HG03196 (cell line): ENCODE results near the gene RGS11.
"Not testable (repeated sequence)": the region's sequence is repeated elsewhere in the genome, so short reads cannot be mapped to it uniquely, and the experiment has no call there.

Experiments used
- ATAC-seq: cut with Tn5 transposase; IDR thresholded peaks from one replicate; pipeline ENCODE4 v1.9.1; 2021; ENCODE audit not compliant: unreplicated experiment

The RGS11 gene

DNA sequence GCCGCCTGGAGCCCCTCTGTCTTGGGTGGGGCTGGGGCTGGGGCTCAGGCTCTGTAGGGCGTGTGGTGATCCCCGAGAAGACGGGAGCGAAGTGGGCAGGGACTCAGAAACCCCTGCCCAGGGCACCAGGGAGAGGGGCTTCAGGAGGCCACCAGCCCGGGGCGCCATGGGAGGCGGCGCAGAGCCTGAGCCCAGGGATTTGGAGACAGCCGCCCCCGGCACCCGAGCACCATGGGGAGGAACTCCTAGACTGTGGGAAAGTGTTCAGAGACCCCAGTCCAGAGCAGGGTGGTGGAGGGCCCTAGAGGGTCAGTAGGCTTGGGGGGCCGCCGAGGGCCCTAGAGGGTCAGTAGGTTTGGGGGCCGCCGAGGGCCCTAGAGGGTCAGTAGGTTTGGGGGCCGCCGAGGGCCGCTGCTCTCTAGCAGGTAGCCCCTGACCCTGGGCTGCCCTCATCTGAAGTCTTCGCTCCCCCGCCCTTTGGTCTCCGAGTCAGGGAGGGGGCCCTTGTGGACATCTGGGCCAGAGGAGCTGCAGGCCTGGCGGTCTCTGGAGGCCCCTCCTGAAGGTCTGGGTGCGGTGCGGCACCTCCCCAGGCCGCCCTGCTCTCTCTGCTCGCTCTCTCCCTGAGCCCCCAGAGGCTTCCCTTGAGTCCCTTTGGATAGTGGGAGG, 5.4 kb upstream of the RGS11 start:
- no peak for ATAC-seq

DNA sequence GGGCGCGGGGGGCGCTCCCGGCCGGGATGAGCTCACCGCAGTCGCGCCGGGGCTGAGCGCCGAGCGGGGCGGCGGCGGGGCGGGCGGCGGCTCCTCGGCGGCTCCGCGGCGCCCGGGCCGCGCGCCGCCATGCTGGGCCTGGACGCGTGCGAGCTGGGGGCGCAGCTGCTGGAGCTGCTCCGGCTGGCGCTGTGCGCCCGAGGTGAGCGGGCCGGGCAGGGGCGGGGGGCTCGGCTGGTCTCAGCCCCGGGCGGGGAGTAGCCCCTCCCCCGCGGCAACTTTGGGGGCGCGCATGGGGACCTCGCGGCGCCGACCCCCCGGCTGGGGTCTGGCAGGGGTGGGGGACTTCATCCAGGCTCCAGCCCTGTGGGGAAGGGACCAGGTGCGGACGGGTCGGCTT, 4.8 kb upstream of the RGS11 start, which contains the start of gene ARHGDIG:
TSS of gene ARHGDIG (plus strand) at position 40 of the 400 bp plus-strand sequence. CDS start at position 130, 90 bp downstream.
- ATAC-seq: no peak

DNA sequence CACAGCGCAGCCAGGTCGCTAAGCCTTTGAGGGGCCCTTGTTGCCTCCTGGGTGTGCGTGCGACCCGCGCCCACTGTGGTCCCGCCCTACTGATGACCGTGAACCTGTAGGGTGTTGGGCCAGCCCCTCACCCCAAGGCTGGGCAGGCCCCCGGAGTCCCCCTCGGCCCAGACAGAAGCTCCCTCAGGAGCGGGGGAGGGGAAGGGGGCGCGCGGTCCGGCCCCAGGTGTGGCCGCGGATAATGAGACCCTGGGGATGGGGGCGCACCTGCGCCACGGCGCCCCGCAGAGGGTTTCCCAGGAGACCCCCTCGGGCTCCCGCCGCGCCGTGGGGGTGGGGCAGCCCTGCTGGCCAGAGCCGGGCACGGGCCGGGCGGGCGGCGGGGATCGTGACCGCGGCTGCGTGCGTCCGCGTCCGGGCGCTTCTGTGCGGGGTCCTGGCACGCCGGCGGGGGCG, 4.3 kb upstream of the RGS11 start:
- ATAC-seq: no peak

DNA sequence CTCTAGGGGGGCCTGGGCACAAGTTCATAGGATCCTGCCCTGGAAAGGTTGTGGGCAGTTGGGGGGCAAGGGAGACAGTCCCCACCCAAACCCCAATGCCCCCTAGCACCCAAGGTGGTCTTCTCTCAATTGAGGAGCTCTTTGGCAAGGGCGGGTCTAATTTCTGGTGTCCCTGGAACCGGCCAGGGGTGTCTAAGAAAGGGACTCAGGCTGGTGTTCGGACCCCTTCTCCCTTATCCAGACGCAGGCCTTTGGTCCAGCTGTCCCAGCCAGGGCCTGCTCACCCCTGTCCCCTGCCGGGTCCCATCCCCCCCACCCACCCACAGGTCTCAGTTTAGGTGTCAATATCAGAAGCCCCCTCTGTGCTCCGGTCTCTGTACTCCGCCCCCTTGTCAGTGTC, 3.8 kb upstream of the RGS11 start:
- ATAC-seq: no peak

DNA sequence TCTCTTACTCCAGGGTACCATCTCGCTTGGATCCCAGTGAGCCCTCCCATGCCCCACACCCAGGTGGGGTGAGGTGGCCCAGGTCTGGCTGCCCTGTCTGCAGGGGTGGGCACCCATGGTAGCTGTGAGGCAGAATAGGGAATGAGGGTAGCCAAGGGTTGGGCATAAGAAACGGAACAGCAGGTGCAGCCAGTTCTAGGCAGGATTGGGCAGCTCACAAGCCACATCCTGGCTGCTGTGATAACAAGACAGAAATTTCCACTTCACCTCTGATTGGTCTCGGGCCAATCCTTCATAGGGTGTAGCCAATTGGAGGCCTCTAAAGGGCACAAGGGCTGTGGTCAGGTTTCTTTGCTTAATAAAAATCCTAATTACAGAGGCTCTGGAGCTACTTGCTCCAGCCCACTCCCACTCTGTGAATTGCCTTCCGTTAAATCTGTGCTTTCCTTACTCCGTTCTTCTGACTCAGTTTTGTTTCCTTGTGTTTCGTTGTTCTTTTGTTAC, 3.2 kb upstream of the RGS11 start:
- no peak for ATAC-seq

DNA sequence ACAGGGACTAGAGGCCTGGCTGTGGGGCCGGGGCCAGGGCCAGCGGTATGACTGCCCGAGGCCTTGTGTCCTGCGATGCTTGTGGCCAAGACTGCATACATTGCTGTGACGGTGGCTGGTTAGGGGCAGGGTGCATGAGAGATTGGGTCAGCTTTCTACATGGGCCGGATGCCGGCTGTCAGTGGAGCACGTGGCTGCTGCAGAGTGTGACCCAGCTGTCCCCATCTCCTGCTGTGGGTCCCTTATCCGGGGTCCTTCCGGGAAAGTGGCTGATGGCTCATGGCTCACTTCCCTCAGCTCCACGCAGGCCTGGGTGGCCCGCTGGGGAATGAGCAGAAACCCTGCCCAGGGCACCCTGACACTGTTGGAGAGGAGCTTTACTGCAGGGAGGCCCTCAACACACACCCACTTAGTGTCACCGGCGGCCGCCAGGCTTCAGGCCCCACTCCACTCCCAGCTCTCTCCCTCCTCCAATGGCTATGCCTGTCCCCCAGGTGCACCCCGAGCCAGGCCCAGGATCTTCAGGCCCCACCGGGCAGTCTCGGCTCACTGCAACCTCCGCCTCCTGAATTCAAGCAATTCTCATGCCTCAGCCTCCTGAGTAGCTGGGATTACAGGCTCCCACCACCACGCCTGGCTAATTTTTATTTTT, 808 bp upstream of the RGS11 start:
- ATAC-seq: no peak

DNA sequence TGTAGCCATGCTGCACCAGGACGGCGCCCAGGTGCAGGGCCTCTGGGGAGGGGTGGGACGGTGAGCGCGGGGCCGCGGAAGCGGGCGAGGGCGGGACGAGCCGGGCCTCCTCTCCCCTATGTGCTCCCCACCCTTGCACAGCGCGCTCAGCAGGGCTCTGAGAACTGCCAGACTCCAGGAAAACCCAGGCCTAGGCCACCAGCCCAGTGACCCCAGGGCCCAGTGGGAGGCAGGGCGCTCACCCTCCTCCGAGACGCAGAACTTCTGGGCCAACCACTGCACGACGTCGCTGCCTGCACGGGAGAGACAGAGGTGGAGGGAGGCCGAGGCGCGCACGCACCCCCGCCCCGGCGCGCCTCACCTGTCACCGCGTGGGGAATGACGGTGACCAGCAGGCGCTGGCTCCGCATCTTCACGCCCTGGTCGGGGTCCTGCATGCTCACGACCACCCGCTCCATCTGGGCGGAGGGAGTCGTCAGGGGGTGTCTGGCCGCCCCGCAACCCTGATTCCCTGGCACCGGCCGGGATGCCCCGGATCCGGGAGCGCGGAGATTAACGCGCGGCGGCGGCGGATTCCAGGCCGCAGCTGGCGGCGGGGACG, 603 bp downstream of the RGS11 start:
- ATAC-seq: no peak

DNA sequence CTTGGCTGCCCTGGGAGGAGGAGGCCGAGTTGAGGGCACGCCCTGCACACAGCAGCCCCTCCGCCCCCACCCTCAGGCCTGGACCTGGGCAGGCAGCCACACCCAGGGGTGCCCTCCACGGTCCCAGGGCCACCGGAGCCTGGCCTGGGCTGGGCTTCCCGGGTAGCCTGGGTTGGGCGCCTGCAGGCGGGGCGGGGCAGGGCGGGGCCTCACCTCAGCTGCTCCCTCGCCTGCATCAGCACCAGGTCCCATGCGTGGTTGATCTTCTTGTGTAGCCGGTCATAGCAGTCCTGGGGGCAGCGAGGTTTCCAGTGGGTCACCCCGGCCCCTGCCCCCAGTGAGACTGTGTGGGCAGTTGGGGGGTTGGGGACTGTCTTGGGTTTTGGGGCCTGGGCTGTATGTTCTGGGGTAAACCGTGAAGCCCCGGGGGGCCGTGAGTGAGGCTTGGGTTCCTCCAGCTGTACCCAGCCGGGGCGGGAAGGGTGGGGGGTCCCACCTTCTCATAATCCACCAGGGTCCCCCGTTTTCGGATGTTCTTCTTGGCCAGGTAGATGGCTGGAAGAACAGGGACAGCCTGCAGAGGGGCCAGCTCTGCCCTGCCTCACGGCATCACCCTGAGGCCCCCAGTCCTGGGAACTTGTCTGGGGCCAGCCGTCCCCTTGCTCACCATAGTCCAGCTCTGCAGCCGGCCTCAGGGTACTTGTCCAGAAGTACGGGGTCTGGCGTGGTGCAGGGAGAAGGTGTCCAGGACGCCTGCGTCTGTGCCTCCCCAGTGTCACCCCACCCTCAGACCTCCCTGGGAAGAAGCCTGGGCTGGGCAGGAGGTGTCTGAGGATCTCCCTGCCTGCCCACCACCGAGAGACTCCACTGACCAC, 2.0 kb downstream of the RGS11 start:
- no peak for ATAC-seq

DNA sequence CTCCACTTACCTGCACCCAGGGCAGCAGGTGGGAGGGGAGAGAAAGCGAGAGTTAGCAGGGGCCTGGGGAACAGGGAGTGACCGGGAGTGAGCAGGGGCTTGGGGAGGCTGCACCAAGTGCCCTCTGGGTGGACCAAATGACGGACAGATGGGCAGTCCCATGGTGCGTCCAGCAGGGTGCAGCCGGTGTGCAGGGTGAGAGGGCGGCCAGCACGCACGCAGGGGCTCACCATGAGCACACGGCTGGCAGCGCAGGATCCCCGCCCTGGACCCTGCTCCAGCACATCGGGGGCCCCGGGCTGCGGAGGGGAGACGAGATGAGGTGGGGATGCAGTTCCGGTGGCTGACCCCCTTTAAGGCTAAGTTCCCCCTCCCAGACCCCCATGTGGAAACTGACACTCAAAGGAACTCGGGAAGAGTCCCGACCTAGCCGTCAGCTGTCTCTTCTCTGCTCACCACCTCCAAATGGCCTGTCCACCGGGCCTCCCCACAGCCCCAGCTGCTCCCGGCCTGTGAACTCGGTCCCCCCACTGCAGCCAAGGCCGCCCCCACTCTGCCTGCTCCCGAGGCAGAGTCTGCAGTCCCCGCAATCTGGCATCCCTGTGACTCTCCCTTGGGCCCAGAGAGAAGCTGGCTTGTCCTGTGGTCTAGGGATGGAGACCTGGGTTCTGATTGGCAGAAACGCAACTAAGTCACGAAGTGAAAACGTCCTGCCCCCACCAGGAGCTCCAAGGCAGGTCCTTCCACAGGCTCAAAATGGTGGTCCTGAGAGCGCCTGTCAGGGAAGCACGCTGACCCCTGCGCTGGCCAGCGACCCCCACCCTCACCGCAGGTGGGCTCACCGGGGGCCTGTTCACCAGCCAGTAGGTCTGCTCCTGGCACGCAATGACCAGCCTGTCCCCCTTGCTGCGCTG, 2.9 kb downstream of the RGS11 start:
- ATAC-seq: no peak

DNA sequence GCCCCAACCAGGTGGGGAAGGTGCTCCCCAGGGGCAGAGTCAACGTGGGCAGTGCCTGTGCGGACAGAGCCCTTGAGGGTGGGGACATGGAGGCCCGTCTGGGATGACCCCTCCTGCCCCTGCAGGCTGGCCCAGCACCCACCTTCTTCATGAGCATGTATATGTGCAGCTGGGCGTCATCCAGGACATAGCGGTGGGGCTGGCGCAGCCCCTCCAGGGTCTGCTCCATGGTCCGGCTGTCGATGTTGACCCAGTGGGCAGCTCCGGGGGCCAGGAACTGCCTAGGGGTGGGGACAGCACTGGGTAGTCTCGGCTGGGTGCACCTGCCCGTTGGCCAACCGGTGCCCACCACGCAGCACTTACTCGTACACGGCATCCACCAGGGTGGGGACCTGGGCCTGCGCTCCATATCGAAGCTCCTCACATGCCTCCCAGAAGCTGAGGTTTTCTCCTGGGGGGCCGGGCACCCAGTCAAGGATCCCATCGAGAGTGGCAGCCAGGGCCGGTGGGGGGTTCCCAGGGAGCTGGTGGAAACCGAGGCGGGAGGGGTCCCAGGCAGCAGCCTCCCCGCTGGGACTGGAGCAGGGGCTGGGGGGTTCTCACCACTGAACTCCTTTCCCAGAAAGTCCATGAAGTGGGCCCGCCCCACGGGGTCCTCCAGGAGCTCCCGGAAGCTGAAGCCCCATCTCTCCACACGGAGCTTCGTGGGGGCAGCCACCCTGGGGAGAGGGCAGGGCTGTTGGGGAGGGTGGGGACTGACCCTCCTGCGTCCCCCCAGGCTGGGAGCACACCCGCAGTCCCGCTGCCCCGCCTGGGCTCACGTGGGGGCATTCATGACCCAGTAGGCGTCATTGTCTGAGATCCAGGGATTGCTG, 5.1 kb downstream of the RGS11 start:
- ATAC-seq: no peak

DNA sequence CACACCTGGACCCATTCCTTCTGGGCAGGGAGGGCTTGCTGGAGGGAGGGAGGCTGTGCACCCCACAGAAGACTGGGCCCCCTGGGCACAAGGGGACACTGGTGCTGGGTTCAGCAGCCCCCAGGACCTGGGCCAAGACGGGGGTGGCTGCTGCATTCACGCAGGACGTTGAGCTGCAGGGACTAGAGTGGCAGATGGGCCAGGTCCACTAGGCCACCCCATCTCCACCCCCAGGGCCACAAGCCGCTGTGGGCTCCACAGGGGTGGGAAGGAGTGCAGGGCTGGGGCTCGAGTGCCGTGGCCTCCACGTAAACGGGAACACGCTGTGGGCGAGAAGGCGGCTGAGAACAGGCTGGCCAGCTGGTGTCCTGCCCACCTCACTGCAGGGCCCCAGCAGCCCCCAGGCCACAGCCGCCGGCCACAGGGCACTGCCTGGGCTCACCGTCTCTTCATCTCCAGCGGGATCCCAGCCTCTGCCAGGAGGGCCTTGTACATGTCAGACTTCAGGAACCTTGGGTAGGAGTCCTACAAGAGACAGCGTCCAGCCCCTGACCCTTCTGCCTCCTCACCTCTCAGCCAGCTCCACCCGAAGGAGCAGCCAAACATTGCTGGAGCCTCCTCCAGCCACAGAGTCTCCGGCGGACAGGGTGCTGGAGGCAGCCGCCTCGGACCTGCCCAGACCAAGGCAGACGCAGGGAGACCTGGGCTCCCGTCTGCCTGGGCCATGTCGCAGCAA, 6.5 kb downstream of the RGS11 start:
- no peak for ATAC-seq

DNA sequence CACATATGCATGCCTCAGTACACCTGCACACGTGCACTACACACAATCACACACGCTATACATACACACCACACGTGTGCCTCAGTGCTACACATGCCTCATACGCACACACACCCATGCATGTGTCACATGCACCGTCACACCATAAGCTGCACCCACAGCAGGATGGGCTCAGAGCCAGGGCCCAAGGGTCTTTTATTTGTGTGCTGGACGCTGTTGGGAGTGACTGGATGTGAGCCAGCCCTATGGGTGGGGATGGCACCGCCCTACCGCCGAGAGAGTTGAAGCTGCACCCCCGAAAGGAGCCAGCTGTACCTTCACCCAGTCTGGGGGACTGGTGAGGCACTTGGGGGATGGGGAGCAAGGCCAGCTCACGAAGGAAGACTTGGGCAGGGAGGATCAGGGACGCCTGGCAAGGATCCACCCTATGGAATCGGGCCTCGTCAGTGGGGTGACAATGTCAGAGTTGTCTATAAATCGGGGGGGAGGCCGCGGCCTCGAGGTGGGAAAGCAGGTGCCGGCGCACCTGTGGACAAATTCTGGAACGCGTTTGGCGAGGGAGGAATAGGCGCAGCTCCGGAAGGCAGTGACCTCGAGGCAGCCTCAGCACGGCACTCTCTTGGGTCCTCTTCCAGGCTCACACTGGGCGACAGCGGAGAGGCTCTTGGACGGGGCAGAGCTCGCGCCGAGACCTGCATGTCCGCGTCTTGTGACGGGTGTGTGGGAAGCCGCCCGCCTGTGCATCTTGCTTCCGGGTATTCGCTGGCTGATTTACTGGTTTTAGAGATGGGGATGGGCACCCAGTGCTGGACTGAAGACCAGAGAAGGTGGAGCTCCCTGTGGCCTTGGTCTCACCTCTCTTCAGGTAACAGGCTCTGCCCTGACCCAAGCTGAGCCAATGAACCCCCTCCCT, 7.3 kb downstream of the RGS11 start:
- no peak for ATAC-seq

DNA sequence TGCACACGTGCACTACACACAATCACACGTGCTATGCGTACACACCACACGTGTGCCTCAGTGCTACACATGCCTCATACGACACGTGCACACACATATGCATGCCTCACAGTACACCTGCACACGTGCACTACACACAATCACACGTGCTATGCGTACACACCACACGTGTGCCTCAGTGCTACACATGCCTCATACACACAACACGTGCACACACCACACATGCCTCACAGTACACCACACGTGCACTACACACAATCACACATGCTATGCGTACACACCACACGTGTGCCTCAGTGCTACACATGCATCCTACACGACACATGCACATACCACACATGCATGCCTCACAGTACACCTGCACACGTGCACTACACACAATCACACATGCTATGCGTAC, 8.2 kb downstream of the RGS11 start:
- ATAC-seq: not testable (repeated sequence)

DNA sequence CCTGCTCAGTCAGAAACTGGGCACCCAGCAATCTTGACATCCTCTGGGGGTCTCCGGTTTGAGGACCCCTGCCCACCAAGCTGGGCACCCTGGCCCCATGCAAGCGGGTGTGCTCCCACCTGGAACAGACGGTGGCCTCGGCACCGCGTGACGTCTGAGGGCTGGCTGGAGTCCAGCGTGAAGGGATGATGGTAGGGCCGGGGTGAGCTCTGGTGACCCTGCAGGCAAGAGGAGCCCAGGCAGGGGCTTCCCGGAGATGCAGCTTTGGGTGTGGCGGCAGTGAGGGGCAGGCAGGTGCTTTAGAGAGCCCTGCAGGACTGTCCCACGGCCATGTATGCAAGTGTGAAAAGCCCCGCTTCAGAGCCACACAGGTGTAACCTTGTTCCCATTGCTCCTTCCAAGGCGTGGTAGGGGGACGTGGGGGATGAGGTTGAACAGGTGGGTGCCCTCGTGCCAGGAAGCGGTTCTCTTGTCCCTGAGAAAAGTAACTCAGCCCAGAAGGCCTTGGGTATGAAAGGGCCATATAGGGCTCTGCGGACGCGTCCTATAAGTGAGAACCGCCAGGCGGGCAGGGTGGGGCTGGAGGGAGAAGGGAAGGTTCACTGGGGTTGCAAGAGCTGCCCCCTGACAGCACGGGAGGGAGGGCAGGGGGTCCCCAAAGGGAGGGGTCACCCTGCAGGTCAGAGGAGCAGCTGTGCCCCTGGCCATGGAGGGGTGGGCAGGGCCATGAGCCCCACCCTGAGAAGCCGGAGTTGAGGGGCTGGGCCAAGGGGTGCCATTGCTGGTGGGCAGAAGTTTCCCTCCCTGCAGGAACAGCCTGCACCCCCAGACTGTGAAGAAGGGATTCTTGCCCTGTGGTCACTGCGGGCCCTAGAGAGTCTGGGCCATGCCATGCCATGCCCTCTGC, 9.2 kb downstream of the RGS11 start:
- no peak for ATAC-seq

DNA sequence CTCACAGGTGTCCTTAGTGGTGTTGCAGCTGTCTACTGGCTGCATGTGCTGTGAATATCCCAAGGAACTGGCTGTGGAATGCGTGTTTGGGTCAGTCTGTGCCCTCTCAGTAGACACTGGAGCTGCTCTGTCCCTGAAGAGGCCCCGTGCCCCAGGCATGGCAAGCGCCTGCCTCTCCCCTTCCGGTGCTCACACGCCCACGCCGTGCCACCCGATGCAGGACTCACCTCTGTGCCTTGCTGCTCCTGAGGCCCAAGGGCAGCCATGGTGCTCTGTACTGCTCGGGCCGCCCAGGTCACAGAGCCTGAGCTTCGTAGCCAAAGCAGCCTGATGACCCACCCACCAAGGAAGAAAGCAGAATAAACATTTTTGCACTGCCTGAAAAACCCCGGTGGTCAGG, 10.0 kb downstream of the RGS11 start:
- ATAC-seq: no peak

DNA sequence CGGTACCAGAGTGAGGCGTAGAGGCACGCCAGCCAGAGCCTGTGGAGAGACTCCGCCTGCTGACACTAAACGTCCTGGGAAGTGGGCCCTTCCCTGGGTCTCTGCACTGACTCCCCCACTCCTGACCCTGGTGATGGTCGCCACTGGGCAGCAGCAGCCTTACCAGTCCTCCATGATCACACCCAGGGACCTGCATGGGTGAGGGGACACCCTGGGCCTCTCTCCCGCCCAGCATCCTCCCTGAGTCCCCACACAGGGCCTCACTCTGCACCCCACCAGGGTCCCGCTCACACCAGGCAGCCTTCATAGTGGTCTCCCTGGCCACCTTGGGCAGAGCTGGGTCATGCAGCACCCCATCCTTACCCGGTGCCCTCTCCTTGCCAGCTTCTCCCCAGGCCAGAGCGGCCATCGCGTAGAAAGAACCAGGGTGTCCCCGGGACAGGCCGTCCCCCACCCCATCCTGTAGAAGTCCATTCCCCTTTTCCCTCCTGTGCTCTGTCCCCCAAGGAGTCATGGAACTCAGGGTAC, 10.7 kb downstream of the RGS11 start:
- no peak for ATAC-seq
